ENCODE results near the gene PRAMEF18. TPM values are rescaled to one million over a fixed set of nuclear protein-coding genes. Genes with fewer than 3 reads are reported as not detected.
"Not testable (repeated sequence)": the region's sequence is repeated elsewhere in the genome, so short reads cannot be mapped to it uniquely, and the experiment has no call there.

The PRAMEF18 gene
- total RNA-seq, 1 donor from 2014 or later: not detected

- not testable (repeated sequence) for H3K27me3 Mint-ChIP-seq (ENCODE audit: unreplicated experiment); H3K27ac Mint-ChIP-seq (ENCODE audit: unreplicated experiment); H3K4me1 Mint-ChIP-seq (ENCODE audit: unreplicated experiment); H3K4me3 Mint-ChIP-seq (ENCODE audit: unreplicated experiment); H3K36me3 Mint-ChIP-seq (ENCODE audit: unreplicated experiment)
- peak; percentile 75 for DNase-seq (ENCODE audit: extremely low spot score, unreplicated experiment)
- H3K9me3 Mint-ChIP-seq (ENCODE audit: unreplicated experiment): peaks cover 36% of the 10 kb centered on the region
Measured at GRCh38 chr1:13231061-13231750, 5.3 kb upstream of the PRAMEF18 start.

- not testable (repeated sequence) for H3K4me3 Mint-ChIP-seq (ENCODE audit: unreplicated experiment); H3K27me3 Mint-ChIP-seq (ENCODE audit: unreplicated experiment); H3K27ac Mint-ChIP-seq (ENCODE audit: unreplicated experiment); H3K4me1 Mint-ChIP-seq (ENCODE audit: unreplicated experiment); H3K36me3 Mint-ChIP-seq (ENCODE audit: unreplicated experiment)
- DNase-seq (ENCODE audit: extremely low spot score, unreplicated experiment): peak; percentile 70
- H3K9me3 Mint-ChIP-seq (ENCODE audit: unreplicated experiment): peaks cover 41% of the 10 kb centered on the region
Measured at GRCh38 chr1:13230601-13231000, 4.6 kb upstream of the PRAMEF18 start.

GRCh38 chr1:13230096-13230495 lies 4.1 kb upstream of the PRAMEF18 start:
- DNase-seq (ENCODE audit: extremely low spot score, unreplicated experiment): peak; percentile 46
- H3K27me3 Mint-ChIP-seq (ENCODE audit: unreplicated experiment); H3K4me1 Mint-ChIP-seq (ENCODE audit: unreplicated experiment); H3K27ac Mint-ChIP-seq (ENCODE audit: unreplicated experiment); H3K36me3 Mint-ChIP-seq (ENCODE audit: unreplicated experiment); H3K4me3 Mint-ChIP-seq (ENCODE audit: unreplicated experiment): not testable (repeated sequence)
- H3K9me3 Mint-ChIP-seq (ENCODE audit: unreplicated experiment): peaks cover 41% of the 10 kb centered on the region

- Mint-ChIP-seq H3K4me3 (ENCODE audit: unreplicated experiment) (no peak overlapping the region), H3K9me3 (ENCODE audit: unreplicated experiment) (peaks cover 32% of the 10 kb centered on the region), H3K27me3 (ENCODE audit: unreplicated experiment) (no peaks in the 10 kb centered on the region), H3K27ac (ENCODE audit: unreplicated experiment) (no peak overlapping the region), H3K4me1 (ENCODE audit: unreplicated experiment) (no peaks in the 10 kb centered on the region), H3K36me3 (ENCODE audit: unreplicated experiment) (peaks cover 2% of the 10 kb centered on the region)
- peak; percentile 76 for DNase-seq (ENCODE audit: extremely low spot score, unreplicated experiment)
- no peak for TF ChIP-seq CTCF (IDR thresholded peaks at IDR 0.05)
Measured at GRCh38 chr1:13228343-13228781, 2.4 kb upstream of the PRAMEF18 start.

GRCh38 chr1:13227271-13228055 lies 1.5 kb upstream of the PRAMEF18 start:
- H3K4me1 Mint-ChIP-seq (ENCODE audit: unreplicated experiment); H3K27ac Mint-ChIP-seq (ENCODE audit: unreplicated experiment); H3K27me3 Mint-ChIP-seq (ENCODE audit: unreplicated experiment); H3K4me3 Mint-ChIP-seq (ENCODE audit: unreplicated experiment); H3K36me3 Mint-ChIP-seq (ENCODE audit: unreplicated experiment): not testable (repeated sequence)
- DNase-seq (ENCODE audit: extremely low spot score, unreplicated experiment): peak; percentile 65
- peaks cover 32% of the 10 kb centered on the region for H3K9me3 Mint-ChIP-seq (ENCODE audit: unreplicated experiment)

GRCh38 chr1:13224480-13225060 lies 1.4 kb downstream of the PRAMEF18 start:
- Mint-ChIP-seq H3K4me3 (ENCODE audit: unreplicated experiment) (no peak overlapping the region), H3K9me3 (ENCODE audit: unreplicated experiment) (peaks cover 21% of the 10 kb centered on the region), H3K4me1 (ENCODE audit: unreplicated experiment) (no peaks in the 10 kb centered on the region), H3K27ac (ENCODE audit: unreplicated experiment) (no peak overlapping the region), H3K36me3 (ENCODE audit: unreplicated experiment) (peaks cover 2% of the 10 kb centered on the region), H3K27me3 (ENCODE audit: unreplicated experiment) (no peaks in the 10 kb centered on the region)
- TF ChIP-seq CTCF (IDR thresholded peaks at IDR 0.05): no peak
- peak; percentile 75 for DNase-seq (ENCODE audit: extremely low spot score, unreplicated experiment)

GRCh38 chr1:13222788-13223187 lies 3.2 kb downstream of the PRAMEF18 start:
- not testable (repeated sequence) for H3K4me1 Mint-ChIP-seq (ENCODE audit: unreplicated experiment); H3K36me3 Mint-ChIP-seq (ENCODE audit: unreplicated experiment); H3K27ac Mint-ChIP-seq (ENCODE audit: unreplicated experiment); H3K4me3 Mint-ChIP-seq (ENCODE audit: unreplicated experiment); DNase-seq (ENCODE audit: extremely low spot score, unreplicated experiment); H3K27me3 Mint-ChIP-seq (ENCODE audit: unreplicated experiment)
- H3K9me3 Mint-ChIP-seq (ENCODE audit: unreplicated experiment): peaks cover 12% of the 10 kb centered on the region

GRCh38 chr1:13219203-13219602 lies 6.8 kb downstream of the PRAMEF18 start:
- not testable (repeated sequence) for H3K27me3 Mint-ChIP-seq (ENCODE audit: unreplicated experiment); DNase-seq (ENCODE audit: extremely low spot score, unreplicated experiment); H3K36me3 Mint-ChIP-seq (ENCODE audit: unreplicated experiment); H3K27ac Mint-ChIP-seq (ENCODE audit: unreplicated experiment); H3K9me3 Mint-ChIP-seq (ENCODE audit: unreplicated experiment); H3K4me1 Mint-ChIP-seq (ENCODE audit: unreplicated experiment); H3K4me3 Mint-ChIP-seq (ENCODE audit: unreplicated experiment)

GRCh38 chr1:13216619-13217018 lies 9.3 kb downstream of the PRAMEF18 start:
- not testable (repeated sequence) for H3K4me1 Mint-ChIP-seq (ENCODE audit: unreplicated experiment); H3K9me3 Mint-ChIP-seq (ENCODE audit: unreplicated experiment); H3K36me3 Mint-ChIP-seq (ENCODE audit: unreplicated experiment)

GRCh38 chr1:13208712-13209111 lies 17.2 kb downstream of the PRAMEF18 start:
- not testable (repeated sequence) for H3K27ac Mint-ChIP-seq (ENCODE audit: unreplicated experiment); H3K4me1 Mint-ChIP-seq (ENCODE audit: unreplicated experiment); H3K4me3 Mint-ChIP-seq (ENCODE audit: unreplicated experiment); H3K36me3 Mint-ChIP-seq (ENCODE audit: unreplicated experiment); H3K9me3 Mint-ChIP-seq (ENCODE audit: unreplicated experiment); H3K27me3 Mint-ChIP-seq (ENCODE audit: unreplicated experiment); DNase-seq (ENCODE audit: extremely low spot score, unreplicated experiment)

More at GRCh38 chr1:13216619-13217018, 9.3 kb downstream of the PRAMEF18 start:
- H3K4me3 Mint-ChIP-seq (ENCODE audit: unreplicated experiment); DNase-seq (ENCODE audit: extremely low spot score, unreplicated experiment); H3K27ac Mint-ChIP-seq (ENCODE audit: unreplicated experiment); H3K27me3 Mint-ChIP-seq (ENCODE audit: unreplicated experiment): not testable (repeated sequence)
